Esophagus muscularis mucosa (tissue), 4 donors: ENCODE data around the gene HDHD2. TPM values are rescaled to one million over a fixed set of nuclear protein-coding genes. Genes with fewer than 3 reads are reported as not detected.

ENCODE experiments used
- DNase-seq: peaks from one replicate; pipeline ENCODE4 v3.0.0-alpha.2; 2017; ENCODE audit errors: extremely low spot score
- H3K27ac ChIP-seq, 4 donors: fragments of 200-600 bp; sonication (generic); replicated peaks in 1 of 4; 1 replicate in 3 of 4; 2 replicates in 1 of 4; pipeline ENCODE4 v1.5.1; 2016 to 2019; ENCODE audit warnings: mild to moderate bottlenecking in 1 of 4
- H3K27me3 ChIP-seq, 4 donors: fragments of 200-600 bp; sonication (generic); one replicate each; pipeline versions ENCODE4 v1.5.1 to v1.6.0; 2016 to 2019
- H3K36me3 ChIP-seq, 4 donors: fragments of 200-600 bp; sonication (generic); one replicate each; pipeline ENCODE4 v1.5.1; 2016 to 2019
- H3K4me1 ChIP-seq, 4 donors: fragments of 200-600 bp; sonication (generic); one replicate each; pipeline ENCODE4 v1.5.1; 2016 to 2019
- H3K4me3 ChIP-seq, 4 donors: fragments of 200-600 bp; sonication (generic); 1 replicate in 2 of 4; 2 replicates in 2 of 4; pipeline ENCODE4 v1.5.1; 2016 to 2019; ENCODE audit warnings: mild to moderate bottlenecking in 4 of 4, moderate library complexity in 1 of 4
- H3K9me3 ChIP-seq, 4 donors: fragments of 200-600 bp; sonication (generic); 1 replicate in 3 of 4; 2 replicates in 1 of 4; pipeline ENCODE4 v1.5.1; 2016 to 2019
- EP300 ChIP-seq: sonication (generic); formaldehyde crosslinking; IDR thresholded peaks from one replicate; pipeline ENCODE4 v1.6.1; 2017; ENCODE audit warnings: antibody characterized with exemption
- POLR2A ChIP-seq: fragments of 450-650 bp; IDR thresholded peaks from one replicate; pipeline ENCODE4 v1.6.1; 2017; ENCODE audit warnings: antibody characterized with exemption, moderate library complexity, mild to moderate bottlenecking, low read depth
- POLR2AphosphoS5 ChIP-seq, 2 donors: sonication (generic); formaldehyde crosslinking; IDR thresholded peaks; one replicate each; pipeline ENCODE4 v1.6.1; 2017; ENCODE audit warnings: antibody characterized with exemption in 2 of 2
- WGBS: methylation state at CpG from one replicate; pipeline ENCODE4 v1.1.5; 2018; 5-methylcytosine and 5-hydroxymethylcytosine counted together
- intact Hi-C: fragments of 100-400 bp; cut with DNase I; formaldehyde crosslinking; loops from one replicate; pipeline ENCODE4 v1.15.1; 2023
- total RNA-seq, 4 donors: library from RNA; depleted of rRNA; stranded (reverse); fragments of >200 nt; gene quantifications; one replicate each; pipeline versions ENCODE4 v1.1.0 to v1.2.1, GENCODE V29; 2016
- TF ChIP-seq, protein P1 (sequence below), 3 experiments: fragments of 200-600 bp in 2 of 3; fragments of 450-650 bp in 1 of 3; sonication (generic) in 2 of 3; IDR thresholded peaks; one replicate each; pipeline ENCODE4 v1.5.1; 2017 to 2019; ENCODE audit warnings: antibody characterized with exemption in 3 of 3, mild to moderate bottlenecking in 2 of 3, moderate library complexity in 1 of 3

HDHD2 gene
- total RNA-seq, 4 donors from 2014 or later = 13.8 to 21.7 (median 19.0) TPM

DNA sequence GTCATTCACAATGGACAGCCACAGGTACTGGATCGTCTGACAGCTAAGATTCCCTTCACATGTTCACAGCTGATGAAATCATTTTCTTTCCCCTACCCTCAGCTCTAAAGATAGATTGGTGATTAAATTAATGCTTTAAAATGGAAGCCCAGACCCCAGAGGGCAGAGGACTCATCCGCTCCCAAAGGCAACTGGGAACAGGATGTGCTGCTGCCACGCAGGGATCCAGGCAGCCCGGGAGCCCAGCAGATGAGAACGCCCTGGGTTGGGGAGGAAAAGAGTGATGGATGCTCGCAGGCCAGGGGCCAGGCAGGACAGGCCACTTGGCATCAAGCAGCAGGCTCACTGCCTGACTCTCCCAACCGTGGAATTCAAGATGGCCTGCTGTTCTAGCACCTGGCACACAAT is 41.3 kb downstream of the HDHD2 start:
- H3K4me1 ChIP-seq = no peaks in the 10 kb centered on the region
- no peak overlapping the region for H3K4me3 ChIP-seq
- intact Hi-C loops = no loop called here
- no peak overlapping the region for H3K27ac ChIP-seq
- H3K36me3 ChIP-seq = peaks cover 14 to 93% (median 69%) of the 10 kb centered on the region in 4 donors
- WGBS = 84% methylated on average over 7 of the region's 7 CpGs
- DNase-seq = no peak
- no peaks in the 10 kb centered on the region for H3K27me3 ChIP-seq
- no peak for TF ChIP-seq EP300
- TF ChIP-seq POLR2A = no peak
- TF ChIP-seq, protein P1, sequence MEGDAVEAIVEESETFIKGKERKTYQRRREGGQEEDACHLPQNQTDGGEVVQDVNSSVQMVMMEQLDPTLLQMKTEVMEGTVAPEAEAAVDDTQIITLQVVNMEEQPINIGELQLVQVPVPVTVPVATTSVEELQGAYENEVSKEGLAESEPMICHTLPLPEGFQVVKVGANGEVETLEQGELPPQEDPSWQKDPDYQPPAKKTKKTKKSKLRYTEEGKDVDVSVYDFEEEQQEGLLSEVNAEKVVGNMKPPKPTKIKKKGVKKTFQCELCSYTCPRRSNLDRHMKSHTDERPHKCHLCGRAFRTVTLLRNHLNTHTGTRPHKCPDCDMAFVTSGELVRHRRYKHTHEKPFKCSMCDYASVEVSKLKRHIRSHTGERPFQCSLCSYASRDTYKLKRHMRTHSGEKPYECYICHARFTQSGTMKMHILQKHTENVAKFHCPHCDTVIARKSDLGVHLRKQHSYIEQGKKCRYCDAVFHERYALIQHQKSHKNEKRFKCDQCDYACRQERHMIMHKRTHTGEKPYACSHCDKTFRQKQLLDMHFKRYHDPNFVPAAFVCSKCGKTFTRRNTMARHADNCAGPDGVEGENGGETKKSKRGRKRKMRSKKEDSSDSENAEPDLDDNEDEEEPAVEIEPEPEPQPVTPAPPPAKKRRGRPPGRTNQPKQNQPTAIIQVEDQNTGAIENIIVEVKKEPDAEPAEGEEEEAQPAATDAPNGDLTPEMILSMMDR (IDR thresholded peaks at IDR 0.05) = no peak
- TF ChIP-seq POLR2AphosphoS5 (IDR thresholded peaks at IDR 0.05) = no peak
- no peaks in the 10 kb centered on the region for H3K9me3 ChIP-seq

- Histone ChIP-seq H3K4me1 (no peaks in the 10 kb centered on the region), H3K4me3 (no peak overlapping the region), H3K9me3 (no peaks in the 10 kb centered on the region), H3K27me3 (no peaks in the 10 kb centered on the region), H3K36me3 (peaks cover 8 to 91% (median 66%) of the 10 kb centered on the region in 4 donors), H3K27ac (no peak overlapping the region)
- TF ChIP-seq POLR2A (no peak), EP300 (no peak)
- TF ChIP-seq, protein P1 (IDR thresholded peaks at IDR 0.05) = no peak
- intact Hi-C loops = no loop called here
- 80% methylated on average over 3 of the region's 3 CpGs for WGBS
- no peak for DNase-seq
These were observed 41.9 kb downstream of the HDHD2 start for GRCh38 chr18:47108373-47108772.

- H3K27ac ChIP-seq = no peak overlapping the region
- H3K4me1 ChIP-seq = peaks cover 0 to 8% (median 1%) of the 10 kb centered on the region in 4 donors
- WGBS = 27% methylated on average over 9 of the region's 12 CpGs
- H3K9me3 ChIP-seq = no peaks in the 10 kb centered on the region
- no peaks in the 10 kb centered on the region for H3K27me3 ChIP-seq
- TF ChIP-seq, protein P1 (IDR thresholded peaks at IDR 0.05) = peak; percentile 70 to 76 (median 71)
- no peak for TF ChIP-seq POLR2AphosphoS5 (IDR thresholded peaks at IDR 0.05)
- no peak for DNase-seq
- intact Hi-C loops = loop anchor here (2.0 kb wide), 2 partner anchors 102 to 648 kb away; no protein-coding TSS in a partner anchor
- peaks cover 0 to 18% (median 11%) of the 10 kb centered on the region in 4 donors for H3K36me3 ChIP-seq
- no peak overlapping the region for H3K4me3 ChIP-seq
These were observed 50.0 kb downstream of the HDHD2 start for GRCh38 chr18:47100212-47100831.

- TF ChIP-seq POLR2AphosphoS5 (IDR thresholded peaks at IDR 0.05) (no peak), POLR2A (no peak), EP300 (no peak)
- TF ChIP-seq, protein P1 (IDR thresholded peaks at IDR 0.05) = no peak
- intact Hi-C loops = no loop called here
These were observed 54.5 kb downstream of the HDHD2 start for GRCh38 chr18:47095810-47096209.

DNA sequence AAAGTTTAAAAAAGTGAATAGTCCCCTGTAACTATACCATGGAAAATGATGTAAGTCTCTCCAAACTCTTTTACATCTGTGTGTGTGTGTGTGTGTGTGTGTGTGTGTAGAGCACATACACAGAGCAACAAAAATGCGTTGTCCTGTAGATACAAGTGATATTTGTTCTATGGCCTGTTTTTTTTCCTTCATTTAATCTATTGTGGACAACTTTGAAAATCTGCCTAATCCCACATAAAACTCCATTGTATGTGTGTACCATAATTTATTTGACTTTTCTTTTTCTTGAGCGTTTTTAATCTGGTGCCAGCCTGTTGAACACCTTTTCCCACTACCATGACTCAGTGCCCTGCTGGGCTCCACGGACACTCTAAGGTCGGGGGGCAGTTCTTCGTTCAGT is 62.6 kb downstream of the HDHD2 start:
- no peaks in the 10 kb centered on the region for H3K4me1 ChIP-seq
- no peaks in the 10 kb centered on the region for H3K36me3 ChIP-seq
- H3K27ac ChIP-seq = no peak overlapping the region
- H3K4me3 ChIP-seq = no peak overlapping the region
- H3K9me3 ChIP-seq = no peaks in the 10 kb centered on the region
- 90% methylated on average over 5 of the region's 5 CpGs for WGBS
- TF ChIP-seq POLR2A = no peak
- no peak for TF ChIP-seq EP300
- TF ChIP-seq, protein P1 (IDR thresholded peaks at IDR 0.05) = no peak
- no peak for TF ChIP-seq POLR2AphosphoS5 (IDR thresholded peaks at IDR 0.05)
- DNase-seq = no peak
- no peaks in the 10 kb centered on the region for H3K27me3 ChIP-seq
- intact Hi-C loops = no loop called here

More at GRCh38 chr18:47095810-47096209, 54.5 kb downstream of the HDHD2 start:
- Histone ChIP-seq H3K4me3 (no peak overlapping the region), H3K4me1 (peaks cover 0 to 8% (median 1%) of the 10 kb centered on the region in 4 donors), H3K36me3 (no peaks in the 10 kb centered on the region), H3K9me3 (no peaks in the 10 kb centered on the region), H3K27me3 (no peaks in the 10 kb centered on the region), H3K27ac (no peak overlapping the region)
- 88% methylated on average over 3 of the region's 3 CpGs for WGBS
- DNase-seq = no peak
